Heart left ventricle (tissue), 16 donors: Measurements from ENCODE around the gene MYDGF. TPM values are rescaled to one million over a fixed set of nuclear protein-coding genes. Genes with fewer than 3 reads are reported as not detected.
A peak's percentile ranks its signal among the peaks of the same experiment; 100 is the strongest.

Experiments
- ATAC-seq, 4 donors: fragments of 200-7000 bp; cut with Tn5 transposase; one replicate each; pipeline ENCODE4 v1.9.1; 2020 to 2022; ENCODE audit warnings: moderate library complexity in 4 of 4, mild to moderate bottlenecking in 3 of 4, moderate number of reproducible peaks in 1 of 4
- DNase-seq, 5 donors: peaks; one replicate each; pipeline ENCODE4 v3.0.0-alpha.2; 2020
- H3K27ac ChIP-seq, 12 donors: fragments of 200-600 bp; sonication (generic) in 4 of 12; one replicate each; pipeline versions ENCODE4 v1.5.0 to v1.8.0; 2016 to 2022; ENCODE audit warnings: mild to moderate bottlenecking in 2 of 12
- H3K27me3 ChIP-seq, 9 donors: fragments of 200-600 bp; sonication (generic) in 2 of 9; one replicate each; pipeline versions ENCODE4 v1.5.1 to v1.8.0; 2016 to 2022; ENCODE audit warnings: mild to moderate bottlenecking in 3 of 9
- H3K36me3 ChIP-seq, 9 donors: fragments of 200-600 bp; sonication (generic) in 2 of 9; one replicate each; pipeline versions ENCODE4 v1.5.0 to v1.8.0; 2018 to 2022; ENCODE audit warnings: mild to moderate bottlenecking in 2 of 9
- H3K4me1 ChIP-seq, 12 donors: fragments of 200-600 bp; sonication (generic) in 4 of 12; one replicate each; pipeline versions ENCODE4 v1.5.0 to v1.8.0; 2016 to 2022; ENCODE audit warnings: mild to moderate bottlenecking in 3 of 12
- H3K4me3 ChIP-seq, 12 donors: fragments of 200-600 bp; sonication (generic) in 4 of 12; one replicate each; pipeline versions ENCODE4 v1.5.0 to v1.8.0; 2017 to 2022; ENCODE audit warnings: mild to moderate bottlenecking in 9 of 12, moderate library complexity in 4 of 12
- H3K9me3 ChIP-seq, 12 donors: fragments of 200-600 bp; sonication (generic) in 4 of 12; one replicate each; pipeline versions ENCODE4 v1.5.0 to v1.8.0; 2016 to 2022; ENCODE audit warnings: mild to moderate bottlenecking in 1 of 12
- CTCF ChIP-seq, 12 donors: fragments of 200-600 bp; sonication (generic) in 4 of 12; IDR thresholded peaks; one replicate each; pipeline versions ENCODE4 v1.5.0 to v1.8.0; 2018 to 2022; ENCODE audit warnings: antibody characterized with exemption in 12 of 12, mild to moderate bottlenecking in 5 of 12
- POLR2A ChIP-seq, 2 donors: fragments of 450-650 bp; IDR thresholded peaks; one replicate each; pipeline ENCODE4 v1.6.1; 2017; ENCODE audit warnings: antibody characterized with exemption in 2 of 2, mild to moderate bottlenecking in 2 of 2, moderate library complexity in 2 of 2
- WGBS, 4 donors: extraction: QIAGEN DNeasy Blood & Tissue Kit in 2 of 4; methylation state at CpG; one replicate each; pipeline versions ENCODE4 v1.1.5 to v1.1.7; 2013 to 2018; 5-methylcytosine and 5-hydroxymethylcytosine counted together
- intact Hi-C, 10 donors: fragments of 100-400 bp; cut with DNase I; formaldehyde crosslinking; loops; one replicate each; pipeline versions ENCODE4 v1.11.1 to v1.14.2; 2022
- polyA plus RNA-seq, 2 donors: library from polyadenylated mRNA; stranded (reverse); fragments of 200-250 nt; gene quantifications; one replicate each; pipeline ENCODE4 v1.2.3, GENCODE V29; 2013
- total RNA-seq, 9 donors: library from RNA; depleted of rRNA in 2 of 9; stranded (reverse); fragments of >200 nt in 2 of 9; fragmentation: NEBNext Ultra II Directional in 3 of 9; extraction: Animal tissue kit (Norgen Biotek cat#: 25700) in 3 of 9; gene quantifications; one replicate each; pipeline versions ENCODE4 v1.1.0 to v1.2.4, GENCODE V29; 2016 to 2023
- donor health status: ischemic (EF 13 %, LVEDD 7.1; RV severe dilation, severe dysfunction).
- donor health status: healthy with polysubstance abuse.
- donor health status: DM: no; HTN: yes; CAD: no.
- donor health status: DM: no; HTN: no; CAD: no.
- donor health status: ischemic (EF 25% LVEDD 6.9; RV normal size, moderate dysfunction).
- donor health status: ischemic (EF 25% LVEDD 5.7; RV mildly dilated, moderate dysfunction).
- donor health status: healthy.
- donor health status: DM: yes; HTN: yes; CAD: no.
- donor health status: ischemic (EF 35%, LVEDD 5.7; RV mildly dilated, moderate dysfunction).
- donor health status: nonischemic (EF 11% LVEDD 7.7; RV severe dilation, severe dysfunction).
- donor health status: DM: yes; HTN: yes; CAD: no.
- donor health status: PGD.
- donor health status: ischemic (EF 29% LVEDD 5.4; RV normal size, mild dysfunction).
- donor health status: nonischemic (EF 23%, LVEDD 6.1; RV moderate dilation, normal function).

MYDGF gene
- total and polyA plus RNA-seq, 11 donors = 19.1 to 201 (median 25.8) TPM

- TF ChIP-seq POLR2A (IDR thresholded peaks at IDR 0.05) (no peak), CTCF (IDR thresholded peaks at IDR 0.05) (no peak)
- Histone ChIP-seq H3K9me3 (no peaks in the 10 kb centered on the region), H3K27me3 (no peaks in the 10 kb centered on the region), H3K36me3 (peaks cover 0 to 70% (median 61%) of the 10 kb centered on the region in 9 donors), H3K4me1 (peaks cover 2 to 43% (median 35%) of the 10 kb centered on the region in 12 donors), H3K4me3 (no peak overlapping the region), H3K27ac (peak overlapping the region in 8 of 12 donors; percentile 5 to 86 (median 40))
- intact Hi-C loops = loop anchor here in 2 of 10 donors (5.0 kb wide), 1 partner anchor 33 kb away; the partner anchor contains the start of gene MYDGF (in 2 of the 2)
- DNase-seq (peak in 2 of 5 donors; percentile 66 to 81), ATAC-seq (peak in 3 of 4 donors; percentile 13 to 48 (median 33))
- 60 to 84% (median 81%) methylated on average over 16 to 19 of the region's 19 CpGs for WGBS, 4 donors
Measured at GRCh38 chr19:4705413-4706131, 35.4 kb upstream of the MYDGF start.

GRCh38 chr19:4704317-4704673 lies 34.2 kb upstream of the MYDGF start:
- intact Hi-C loops = no loop called here
- peak overlapping the region in 2 of 12 donors; percentile 40 to 46 for H3K27ac ChIP-seq
- H3K27me3 ChIP-seq = no peaks in the 10 kb centered on the region
- no peaks in the 10 kb centered on the region for H3K9me3 ChIP-seq
- TF ChIP-seq CTCF (IDR thresholded peaks at IDR 0.05) = no peak
- no peak for TF ChIP-seq POLR2A (IDR thresholded peaks at IDR 0.05)
- DNase-seq (peak in 1 of 5 donors; percentile 34), ATAC-seq (no peak)
- peaks cover 0 to 72% (median 64%) of the 10 kb centered on the region in 9 donors for H3K36me3 ChIP-seq
- WGBS, 4 donors = 83 to 93% (median 89%) methylated on average over 9 of the region's 9 CpGs
- peaks cover 2 to 34% (median 23%) of the 10 kb centered on the region in 12 donors for H3K4me1 ChIP-seq
- H3K4me3 ChIP-seq = no peak overlapping the region

GRCh38 chr19:4703671-4704316 lies 33.7 kb upstream of the MYDGF start:
- ATAC-seq = no peak
- WGBS, 4 donors = 93 to 95% (median 94%) methylated on average over 27 to 28 of the region's 28 CpGs

More at GRCh38 chr19:4703671-4704316, 33.7 kb upstream of the MYDGF start:
- peaks cover 2 to 29% (median 19%) of the 10 kb centered on the region in 12 donors for H3K4me1 ChIP-seq
- peaks cover 0 to 77% (median 66%) of the 10 kb centered on the region in 9 donors for H3K36me3 ChIP-seq
- H3K27ac ChIP-seq = peak overlapping the region in 2 of 12 donors; percentile 40 to 46
- no peaks in the 10 kb centered on the region for H3K9me3 ChIP-seq
- TF ChIP-seq POLR2A (IDR thresholded peaks at IDR 0.05) (no peak), CTCF (IDR thresholded peaks at IDR 0.05) (no peak)
- no peak overlapping the region for H3K4me3 ChIP-seq
- DNase-seq = peak in 1 of 5 donors; percentile 33
- H3K27me3 ChIP-seq = no peaks in the 10 kb centered on the region
- intact Hi-C loops = no loop called here
